ENCODE results near the gene PRDX5. TPM values are rescaled to one million over a fixed set of nuclear protein-coding genes. Genes with fewer than 3 reads are reported as not detected.

The PRDX5 gene
- total RNA-seq, 1 donor from 2014 or later, result 229 TPM

DNA sequence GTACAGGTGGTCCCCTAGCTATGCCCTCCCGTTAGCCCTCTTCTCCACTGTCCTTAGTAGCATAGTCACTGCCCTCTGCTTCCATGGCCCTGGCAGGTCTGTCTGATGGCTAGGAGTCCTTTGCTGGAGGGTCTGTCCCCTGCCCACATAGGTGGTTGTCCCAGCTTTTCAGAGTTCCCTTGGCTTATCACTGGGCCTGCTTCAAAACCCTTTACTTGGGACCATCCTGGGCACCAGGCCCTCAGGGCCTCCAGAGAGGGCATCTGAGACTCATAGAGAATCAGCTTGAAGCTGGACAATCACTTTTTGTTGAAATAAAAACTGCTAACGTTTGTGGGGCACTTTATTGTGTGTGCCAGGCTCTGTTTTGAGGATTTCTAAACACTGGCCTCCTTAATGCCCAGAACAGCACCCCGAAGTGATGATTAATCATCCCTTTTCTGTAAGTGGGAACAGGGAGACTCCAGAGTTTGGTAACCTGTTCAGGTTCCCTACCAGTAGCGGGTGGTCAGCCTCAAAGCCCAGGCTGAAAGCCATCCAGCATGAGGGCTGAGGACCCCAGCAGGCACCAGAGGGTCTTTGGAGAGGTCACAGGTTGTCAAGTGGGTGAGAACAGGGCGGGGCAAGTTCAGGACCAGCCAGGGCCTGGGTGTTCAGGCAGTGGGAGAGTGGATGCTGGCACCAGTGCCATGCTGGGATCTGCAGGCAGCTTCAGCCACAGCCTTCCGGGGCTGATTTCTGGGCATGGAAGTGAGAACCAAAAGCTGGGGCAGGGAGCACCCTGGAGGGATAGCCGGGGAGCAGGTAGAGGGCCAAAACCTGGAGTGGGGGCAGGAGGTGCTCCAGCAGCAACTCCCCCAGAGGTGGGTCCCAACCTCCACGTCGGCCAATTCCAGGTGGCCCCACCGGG is 27.3 kb upstream of the PRDX5 start:
- Histone ChIP-seq H3K27ac (no peak overlapping the region), H3K27me3 (peaks cover 10% of the 10 kb centered on the region), H3K4me1 (peaks cover 32% of the 10 kb centered on the region), H3K9me3 (no peaks in the 10 kb centered on the region), H3K4me3 (no peak overlapping the region), H3K36me3 (no peaks in the 10 kb centered on the region)
- TF ChIP-seq, protein P1, sequence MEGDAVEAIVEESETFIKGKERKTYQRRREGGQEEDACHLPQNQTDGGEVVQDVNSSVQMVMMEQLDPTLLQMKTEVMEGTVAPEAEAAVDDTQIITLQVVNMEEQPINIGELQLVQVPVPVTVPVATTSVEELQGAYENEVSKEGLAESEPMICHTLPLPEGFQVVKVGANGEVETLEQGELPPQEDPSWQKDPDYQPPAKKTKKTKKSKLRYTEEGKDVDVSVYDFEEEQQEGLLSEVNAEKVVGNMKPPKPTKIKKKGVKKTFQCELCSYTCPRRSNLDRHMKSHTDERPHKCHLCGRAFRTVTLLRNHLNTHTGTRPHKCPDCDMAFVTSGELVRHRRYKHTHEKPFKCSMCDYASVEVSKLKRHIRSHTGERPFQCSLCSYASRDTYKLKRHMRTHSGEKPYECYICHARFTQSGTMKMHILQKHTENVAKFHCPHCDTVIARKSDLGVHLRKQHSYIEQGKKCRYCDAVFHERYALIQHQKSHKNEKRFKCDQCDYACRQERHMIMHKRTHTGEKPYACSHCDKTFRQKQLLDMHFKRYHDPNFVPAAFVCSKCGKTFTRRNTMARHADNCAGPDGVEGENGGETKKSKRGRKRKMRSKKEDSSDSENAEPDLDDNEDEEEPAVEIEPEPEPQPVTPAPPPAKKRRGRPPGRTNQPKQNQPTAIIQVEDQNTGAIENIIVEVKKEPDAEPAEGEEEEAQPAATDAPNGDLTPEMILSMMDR (IDR thresholded peaks at IDR 0.05), result no peak
- no peak for TF ChIP-seq POLR2A (IDR thresholded peaks at IDR 0.05)
- DNase-seq (ENCODE audit: extremely low spot score in 2 of 2), result no peak
- intact Hi-C loops (cut with DNase I), result no loop called here

DNA sequence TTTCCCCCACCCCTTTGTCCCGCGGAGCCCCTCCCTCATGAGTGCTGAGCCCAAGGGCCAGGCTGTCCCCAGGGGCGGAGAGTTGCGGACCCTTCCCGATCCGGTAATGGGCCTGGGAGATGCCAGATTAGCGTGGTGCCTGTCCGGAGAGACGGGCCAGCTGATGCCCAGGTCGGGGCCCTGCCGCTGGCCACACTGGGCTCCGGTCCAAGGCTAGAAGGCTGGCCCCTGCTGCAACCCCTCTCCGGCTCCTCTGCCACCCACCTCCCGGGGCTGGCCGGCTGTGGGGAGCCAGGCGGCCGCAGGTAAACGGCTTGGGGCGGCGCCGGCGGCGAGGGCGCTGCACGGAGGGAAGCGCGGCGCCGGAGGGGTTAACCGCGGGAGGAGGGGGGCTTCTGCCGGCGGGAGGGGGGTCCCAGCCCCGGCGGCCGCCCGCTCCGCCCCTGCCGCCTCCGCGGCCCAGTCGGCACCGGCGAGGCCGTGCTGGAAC is 26.6 kb upstream of the PRDX5 start, which contains the start of gene KCNK4:
KCNK4 (plus strand) TSS at position 41 of the 490 bp plus-strand sequence. CDS start 1,717 bp downstream, outside the sequence.
- H3K4me3 ChIP-seq, result peak within 1 kb of the TSS; percentile 31 to 39
- TF ChIP-seq, protein P1 (IDR thresholded peaks at IDR 0.05), result no peak
- no peak for DNase-seq (ENCODE audit: extremely low spot score in 2 of 2)
- peaks cover 26% of the 10 kb centered on the region for H3K4me1 ChIP-seq
- no peaks in the 10 kb centered on the region for H3K9me3 ChIP-seq
- no peak within 1 kb of the TSS for H3K27ac ChIP-seq
- H3K36me3 ChIP-seq, result no peaks in the 10 kb centered on the region
- intact Hi-C loops (cut with DNase I), result no loop called here
- peaks cover 10% of the 10 kb centered on the region for H3K27me3 ChIP-seq

DNA sequence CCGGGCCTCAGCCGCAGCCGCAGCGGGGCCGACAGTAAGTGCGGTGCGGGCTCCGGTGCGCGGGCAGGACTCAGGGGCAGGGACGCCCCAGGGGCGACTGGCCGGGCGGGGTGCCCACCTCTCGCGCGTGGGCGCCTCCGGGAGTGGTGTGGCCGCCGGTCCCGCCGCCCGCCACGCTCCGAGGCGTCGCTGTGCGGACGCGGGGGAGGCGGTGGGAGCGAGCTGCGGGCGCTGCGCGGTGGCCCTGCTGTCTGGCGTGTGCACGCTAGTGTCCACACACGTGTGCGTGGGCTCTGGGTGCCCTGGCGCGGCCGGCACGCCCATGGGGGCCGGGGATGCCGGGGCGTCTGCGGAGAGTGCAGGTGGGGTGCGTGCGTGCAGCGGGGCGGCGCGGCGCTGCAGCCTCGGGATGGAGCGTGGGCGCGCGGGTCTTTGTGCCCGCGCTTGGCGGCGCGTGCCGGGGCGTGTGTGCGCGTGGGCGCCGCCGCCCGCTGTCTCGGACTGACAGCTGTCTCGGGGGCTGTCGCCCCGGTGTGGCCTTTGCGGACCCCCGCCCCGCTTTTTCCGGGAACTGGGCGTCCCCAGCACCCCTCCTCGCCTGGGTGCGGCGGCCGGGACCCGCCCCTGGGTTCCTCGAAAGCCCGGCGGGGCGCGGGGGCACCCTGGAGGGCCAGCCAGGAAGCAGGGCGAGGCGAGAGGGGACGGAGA is 26.0 kb upstream of the PRDX5 start:
- Histone ChIP-seq H3K27me3 (peaks cover 10% of the 10 kb centered on the region), H3K27ac (no peak overlapping the region), H3K4me3 (peak overlapping the region; percentile 31 to 39), H3K36me3 (no peaks in the 10 kb centered on the region), H3K9me3 (no peaks in the 10 kb centered on the region), H3K4me1 (peaks cover 20% of the 10 kb centered on the region)
- DNase-seq (ENCODE audit: extremely low spot score in 2 of 2), result no peak
- TF ChIP-seq POLR2A (IDR thresholded peaks at IDR 0.05), result no peak
- TF ChIP-seq, protein P1 (IDR thresholded peaks at IDR 0.05), result no peak
- no peak for TF ChIP-seq POLR2AphosphoS5 (IDR thresholded peaks at IDR 0.05; ENCODE audit: insufficient read depth in 1 of 2, low read depth in 1 of 2)
- intact Hi-C loops (cut with DNase I), result no loop called here

DNA sequence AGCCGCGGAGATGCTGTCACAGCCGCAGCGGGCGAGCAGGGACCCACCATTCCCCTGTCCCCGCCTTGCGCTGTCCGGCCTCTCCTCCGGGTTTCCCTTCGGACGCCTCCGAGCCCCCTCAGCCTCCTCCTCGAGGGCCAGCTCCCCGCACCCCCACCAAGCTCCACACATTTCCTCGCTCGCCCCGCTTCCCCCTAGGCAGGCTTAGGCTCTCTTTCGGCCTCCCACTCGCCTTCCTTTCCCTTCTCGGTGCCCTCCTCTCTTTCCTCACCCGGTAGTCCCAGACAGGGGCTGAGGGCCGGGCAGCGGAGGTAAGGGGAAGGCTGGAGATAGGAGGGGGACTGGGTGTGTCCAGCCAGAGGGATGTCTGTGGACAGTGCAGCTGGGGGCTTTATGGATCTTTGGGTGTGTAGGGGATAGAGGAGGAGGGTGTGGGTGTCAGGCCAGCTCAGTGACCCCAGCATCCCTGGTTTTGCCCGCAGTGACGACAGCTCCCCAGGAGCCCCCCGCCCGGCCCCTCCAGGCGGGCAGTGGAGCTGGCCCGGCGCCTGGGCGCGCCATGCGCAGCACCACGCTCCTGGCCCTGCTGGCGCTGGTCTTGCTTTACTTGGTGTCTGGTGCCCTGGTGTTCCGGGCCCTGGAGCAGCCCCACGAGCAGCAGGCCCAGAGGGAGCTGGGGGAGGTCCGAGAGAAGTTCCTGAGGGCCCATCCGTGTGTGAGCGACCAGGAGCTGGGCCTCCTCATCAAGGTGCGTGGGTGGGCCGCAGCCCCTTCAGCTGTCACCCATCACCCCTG is 25.3 kb upstream of the PRDX5 start:
- peaks cover 19% of the 10 kb centered on the region for H3K4me1 ChIP-seq
- TF ChIP-seq POLR2A (IDR thresholded peaks at IDR 0.05) (no peak), POLR2AphosphoS5 (IDR thresholded peaks at IDR 0.05; ENCODE audit: insufficient read depth in 1 of 2, low read depth in 1 of 2) (no peak)
- TF ChIP-seq, protein P1 (IDR thresholded peaks at IDR 0.05), result no peak
- H3K27ac ChIP-seq, result no peak overlapping the region
- intact Hi-C loops (cut with DNase I), result no loop called here
- peaks cover 10% of the 10 kb centered on the region for H3K27me3 ChIP-seq
- no peak for DNase-seq (ENCODE audit: extremely low spot score in 2 of 2)
- H3K36me3 ChIP-seq, result no peaks in the 10 kb centered on the region
- no peaks in the 10 kb centered on the region for H3K9me3 ChIP-seq
- peak overlapping the region; percentile 31 to 39 for H3K4me3 ChIP-seq
